Kidney tubule cell (primary cell): Measurements from ENCODE around the gene ANOS1.
"Not testable (repeated sequence)": the region's sequence is repeated elsewhere in the genome, so short reads cannot be mapped to it uniquely, and the experiment has no call there.

Source experiments
- DNase-seq: peaks from one replicate; pipeline ENCODE4 v3.0.0-alpha.2; 2018; ENCODE audit warnings: low spot score

The ANOS1 gene

DNA sequence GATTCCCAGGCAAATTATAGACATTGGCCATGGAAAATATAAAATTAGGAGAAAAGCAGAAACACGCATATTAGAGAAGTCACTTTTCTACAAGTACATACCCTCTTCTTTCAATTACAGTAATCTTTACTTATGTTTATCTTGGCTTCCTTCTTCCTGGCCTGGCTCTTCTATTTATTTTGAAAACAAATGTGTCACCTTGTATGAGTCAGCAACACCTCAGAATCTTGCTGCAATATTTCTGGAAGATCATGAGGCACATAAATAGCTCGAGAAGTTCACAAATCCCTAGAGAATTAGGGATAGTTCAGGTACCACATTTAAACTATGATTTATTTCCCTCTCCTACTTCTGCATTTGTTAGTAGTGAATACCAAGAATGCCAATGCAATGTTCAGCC is 124.6 kb downstream of the ANOS1 start:
- DNase-seq, result peak; percentile 38

GRCh38 chrX:8604131-8604530 is 127.8 kb downstream of the ANOS1 start:
- no peak for DNase-seq

GRCh38 chrX:8591501-8591900 is 140.4 kb downstream of the ANOS1 start:
- no peak for DNase-seq

GRCh38 chrX:8586953-8587352 is 145.0 kb downstream of the ANOS1 start:
- DNase-seq, result no peak

GRCh38 chrX:8579602-8580001 is 152.3 kb downstream of the ANOS1 start:
- DNase-seq, result peak; percentile 31

DNA sequence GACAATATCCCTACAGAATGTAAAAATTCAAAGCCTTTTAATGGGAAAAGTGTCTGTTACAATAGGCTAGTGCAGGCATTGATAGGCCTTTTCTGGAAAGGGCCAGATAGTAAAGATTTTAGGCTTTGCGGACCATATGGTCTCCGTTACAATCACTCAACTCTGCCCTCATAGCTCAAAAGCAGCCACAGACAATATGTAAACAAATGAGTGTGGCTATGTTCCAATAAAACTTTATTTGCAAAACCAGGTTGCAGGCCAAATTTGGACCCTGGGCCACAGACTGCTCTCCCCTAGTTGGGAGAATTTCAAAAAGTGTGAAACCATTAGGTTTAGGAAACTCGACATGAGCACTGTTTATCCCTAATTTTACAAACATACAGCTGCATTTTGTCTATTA is 155.1 kb downstream of the ANOS1 start:
- DNase-seq, result no peak

DNA sequence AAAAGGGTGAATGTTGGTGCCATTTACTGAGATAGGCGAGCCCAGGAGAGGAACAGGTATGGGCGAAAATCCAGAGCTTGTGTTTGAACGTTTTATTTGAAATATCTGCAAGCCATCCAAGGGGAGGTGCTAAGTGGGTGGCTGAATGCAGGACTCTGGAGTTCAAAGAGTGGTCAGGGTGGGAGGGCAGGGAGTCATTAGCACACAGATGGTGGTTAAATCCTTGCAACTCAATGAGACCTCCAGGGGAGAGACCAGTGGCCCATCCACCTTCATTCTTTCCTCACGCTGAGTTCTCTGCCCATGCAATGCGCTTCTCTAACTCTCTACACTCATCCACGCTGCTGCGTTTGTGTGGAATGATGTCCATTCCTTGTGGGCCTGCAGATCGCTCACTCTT is 166.2 kb downstream of the ANOS1 start:
- DNase-seq, result no peak

DNA sequence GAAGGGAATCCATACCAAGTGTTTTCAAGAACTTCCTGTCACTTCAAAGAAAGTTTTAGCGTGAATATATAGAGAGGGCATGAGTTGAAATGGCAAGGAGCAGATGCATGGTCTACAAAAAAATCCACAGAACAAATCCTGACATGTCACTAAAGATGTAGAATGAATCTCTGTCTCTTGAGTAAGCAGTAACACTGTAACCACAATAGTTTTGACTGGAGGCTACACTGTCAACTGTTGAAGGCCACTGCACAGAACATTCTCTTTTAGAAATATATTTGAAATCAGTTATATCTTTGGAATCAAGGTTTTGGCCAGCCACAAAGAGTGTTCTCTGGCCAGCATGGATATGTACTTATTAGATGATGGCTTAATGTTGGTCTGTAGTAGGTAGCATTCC is 183.5 kb downstream of the ANOS1 start:
- no peak for DNase-seq

GRCh38 chrX:8546715-8547114 is 185.2 kb downstream of the ANOS1 start:
- no peak for DNase-seq

- no peak for DNase-seq
These were observed 211.1 kb downstream of the ANOS1 start for GRCh38 chrX:8520791-8521190.

GRCh38 chrX:8520178-8520577 is 211.8 kb downstream of the ANOS1 start:
- DNase-seq, result no peak

DNA sequence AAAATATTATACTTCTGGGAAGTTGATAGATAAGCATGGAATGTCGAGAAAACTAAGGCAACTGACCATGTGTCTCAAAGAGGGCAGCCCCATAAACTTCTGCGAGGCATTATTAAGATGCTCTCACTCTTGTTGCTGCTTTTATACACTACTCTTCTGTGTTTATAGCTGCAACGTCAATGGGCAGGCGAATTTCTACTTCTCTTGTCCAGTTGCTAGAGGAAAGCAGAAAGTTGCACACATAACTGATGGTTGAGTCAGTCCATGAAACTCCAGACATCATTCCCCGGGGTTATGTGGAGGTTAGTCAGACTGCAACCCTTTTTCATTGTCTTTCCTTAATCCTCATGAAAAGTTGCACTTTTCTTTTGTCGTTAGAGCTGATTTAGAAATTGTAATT is 227.5 kb downstream of the ANOS1 start:
- DNase-seq, result peak; percentile 51

GRCh38 chrX:8502101-8502500 is 229.8 kb downstream of the ANOS1 start:
- not testable (repeated sequence) for DNase-seq

- DNase-seq, result no peak
These were observed 231.7 kb downstream of the ANOS1 start for GRCh38 chrX:8500203-8500602.

GRCh38 chrX:8495036-8495435 is 236.9 kb downstream of the ANOS1 start:
- DNase-seq, result not testable (repeated sequence)

- no peak for DNase-seq
These were observed 247.5 kb downstream of the ANOS1 start for GRCh38 chrX:8484360-8484949.
